OCI-LY7 (cell line): ENCODE measurements around the gene ZNRF4. TPM values are rescaled to one million over a fixed set of nuclear protein-coding genes. Genes with fewer than 3 reads are reported as not detected.
"Not testable (repeated sequence)": the region's sequence is repeated elsewhere in the genome, so short reads cannot be mapped to it uniquely, and the experiment has no call there.

Experiments
- BruUV-seq: library from RNA; stranded (reverse); fragments of 400-500 nt; replicated peaks from 2 replicates; lab custom pipeline; 2021; lab: Mats Ljungman, UMichigan
- CTCF ChIA-PET: fragments of 300-600 bp; sonication (Branson Sonifier 250); formaldehyde crosslinking; loops from one replicate; lab custom pipeline; 2022; ENCODE audit warnings: antibody characterized with exemption; ENCODE audit not compliant: unreplicated experiment; lab: Charles Lee
- POLR2A ChIA-PET: fragments of 300-600 bp; sonication (Branson Sonifier 250); formaldehyde crosslinking; loops from one replicate; lab custom pipeline; 2022; ENCODE audit warnings: antibody characterized with exemption; lab: Charles Lee
- DNase-seq: peaks from one replicate; pipeline ENCODE4 v3.0.0-alpha.2; 2015; ENCODE audit warnings: low spot score
- H2AFZ ChIP-seq: fragments of 200-600 bp; sonication (generic), shearing (Covaris generic); 2 replicates; pipeline ENCODE4 v1.6.1; 2014; ENCODE audit warnings: mild to moderate bottlenecking, antibody characterized with exemption, low read length, moderate library complexity
- H3K27ac ChIP-seq: fragments of 200-600 bp; sonication (generic); 2 replicates; pipeline ENCODE4 v1.5.1; 2014; ENCODE audit warnings: mixed run types, low read depth, mild to moderate bottlenecking, moderate library complexity, low read length, inconsistent platforms; ENCODE audit not compliant: poor library complexity, severe bottlenecking
- H3K36me3 ChIP-seq: fragments of 200-600 bp; sonication (generic); 2 replicates; pipeline ENCODE4 v1.6.1; 2014; ENCODE audit warnings: mild to moderate bottlenecking, antibody characterized with exemption, low read length, moderate library complexity, mixed read lengths; ENCODE audit not compliant: insufficient read depth
- H3K4me1 ChIP-seq: fragments of 200-600 bp; sonication (generic); 2 replicates; pipeline ENCODE4 v1.5.1; 2014; ENCODE audit warnings: mild to moderate bottlenecking, low read length; ENCODE audit not compliant: insufficient read depth, poor library complexity, severe bottlenecking
- H3K4me2 ChIP-seq: fragments of 200-600 bp; sonication (generic); 2 replicates; pipeline ENCODE4 v1.6.1; 2014; ENCODE audit warnings: mild to moderate bottlenecking, low read length
- H3K4me3 ChIP-seq: fragments of 200-600 bp; sonication (generic); 2 replicates; pipeline ENCODE4 v1.5.1; 2014; ENCODE audit warnings: mild to moderate bottlenecking, low read depth, low read length; ENCODE audit not compliant: poor library complexity, severe bottlenecking
- H3K79me2 ChIP-seq: fragments of 200-600 bp; sonication (generic); 2 replicates; pipeline ENCODE4 v1.6.1; 2016; ENCODE audit warnings: low read depth, mild to moderate bottlenecking, low read length, moderate library complexity, mixed read lengths; ENCODE audit not compliant: insufficient read depth
- H3K9me2 ChIP-seq: fragments of 200-600 bp; sonication (generic); 2 replicates; pipeline ENCODE4 v1.6.1; 2016; ENCODE audit warnings: mild to moderate bottlenecking, low read length, mixed read lengths; ENCODE audit not compliant: insufficient read depth
- H3K9me3 ChIP-seq: fragments of 200-600 bp; sonication (generic); 2 replicates; pipeline ENCODE4 v1.6.1; 2014; ENCODE audit warnings: mild to moderate bottlenecking, mixed run types, low read length, mixed read lengths
- H4K20me1 ChIP-seq: fragments of 200-600 bp; sonication (generic); 2 replicates; pipeline ENCODE4 v1.6.1; 2014; ENCODE audit warnings: mild to moderate bottlenecking, antibody characterized with exemption, low read length, moderate library complexity, mixed read lengths; ENCODE audit not compliant: insufficient read depth
- CTCF ChIP-seq: fragments of 200-600 bp; sonication (generic); conservative IDR thresholded peaks from 2 replicates; pipeline ENCODE4 v1.5.1; 2014; ENCODE audit warnings: mild to moderate bottlenecking, antibody characterized with exemption, low read length, moderate library complexity, mixed read lengths
- EZH2phosphoT487 ChIP-seq: fragments of 200-600 bp; sonication (generic); IDR thresholded peaks from 2 replicates; pipeline ENCODE4 v1.6.1; 2018; ENCODE audit warnings: low read depth, borderline replicate concordance, mild to moderate bottlenecking, mixed run types, antibody characterized with exemption, low read length, moderate library complexity, mixed read lengths
- intact Hi-C: fragments of 100-400 bp; cut with micrococcal nuclease; formaldehyde crosslinking; loops from one replicate; pipeline ENCODE4 v1.10.0; 2022; ENCODE audit not compliant: unreplicated experiment
- total RNA-seq, 2 experiments: library from RNA; depleted of rRNA in 1 of 2; stranded (reverse); fragments of >200 nt in 1 of 2; shearing (Covaris generic) in 1 of 2; gene quantifications; 2 replicates each; pipeline ENCODE4 v1.2.3, GENCODE V29; 2014 to 2022

ZNRF4 gene
- total RNA-seq, 2 experiments from 2014 or later: not detected

DNA sequence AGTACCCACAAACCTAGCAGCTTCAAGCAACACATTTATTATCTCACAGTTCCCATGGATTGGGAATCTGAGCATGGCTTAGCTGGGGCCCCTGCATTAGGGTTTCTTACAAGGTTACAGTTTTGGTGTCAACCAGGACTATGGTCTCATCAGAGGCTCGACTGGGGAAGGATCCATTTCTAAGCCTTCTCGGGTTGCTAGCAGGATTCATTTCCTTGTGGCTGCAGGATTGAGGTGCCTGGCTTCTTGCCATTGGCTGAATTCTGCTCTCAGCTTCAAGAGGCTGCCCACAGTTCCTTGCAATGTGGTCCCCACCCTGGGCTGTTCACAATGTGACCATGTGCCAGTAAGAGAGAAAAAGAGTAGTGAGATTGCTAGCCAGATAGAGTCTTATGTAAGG lies 26.7 kb downstream of the ZNRF4 start:
- no peak overlapping the region for H3K27ac ChIP-seq
- intact Hi-C loops: no loop called here
- ChIA-PET POLR2A (no interaction called here), CTCF (no interaction called here)
- no peak overlapping the region for H3K4me3 ChIP-seq
- H3K36me3 ChIP-seq: no peaks in the 10 kb centered on the region
- no peaks in the 10 kb centered on the region for H3K79me2 ChIP-seq
- TF ChIP-seq CTCF (no peak), EZH2phosphoT487 (no peak)
- DNase-seq: no peak
- H4K20me1 ChIP-seq: no peaks in the 10 kb centered on the region
- H2AFZ ChIP-seq: no peak overlapping the region
- H3K9me3 ChIP-seq: 0 out of 2 replicates have a peak, but pooled peaks cover 3% of the 10 kb centered on the region
- no peak overlapping the region for H3K4me2 ChIP-seq
- H3K4me1 ChIP-seq: no peaks in the 10 kb centered on the region
- no peaks in the 10 kb centered on the region for H3K9me2 ChIP-seq
- BruUV-seq: no TSS peak

DNA sequence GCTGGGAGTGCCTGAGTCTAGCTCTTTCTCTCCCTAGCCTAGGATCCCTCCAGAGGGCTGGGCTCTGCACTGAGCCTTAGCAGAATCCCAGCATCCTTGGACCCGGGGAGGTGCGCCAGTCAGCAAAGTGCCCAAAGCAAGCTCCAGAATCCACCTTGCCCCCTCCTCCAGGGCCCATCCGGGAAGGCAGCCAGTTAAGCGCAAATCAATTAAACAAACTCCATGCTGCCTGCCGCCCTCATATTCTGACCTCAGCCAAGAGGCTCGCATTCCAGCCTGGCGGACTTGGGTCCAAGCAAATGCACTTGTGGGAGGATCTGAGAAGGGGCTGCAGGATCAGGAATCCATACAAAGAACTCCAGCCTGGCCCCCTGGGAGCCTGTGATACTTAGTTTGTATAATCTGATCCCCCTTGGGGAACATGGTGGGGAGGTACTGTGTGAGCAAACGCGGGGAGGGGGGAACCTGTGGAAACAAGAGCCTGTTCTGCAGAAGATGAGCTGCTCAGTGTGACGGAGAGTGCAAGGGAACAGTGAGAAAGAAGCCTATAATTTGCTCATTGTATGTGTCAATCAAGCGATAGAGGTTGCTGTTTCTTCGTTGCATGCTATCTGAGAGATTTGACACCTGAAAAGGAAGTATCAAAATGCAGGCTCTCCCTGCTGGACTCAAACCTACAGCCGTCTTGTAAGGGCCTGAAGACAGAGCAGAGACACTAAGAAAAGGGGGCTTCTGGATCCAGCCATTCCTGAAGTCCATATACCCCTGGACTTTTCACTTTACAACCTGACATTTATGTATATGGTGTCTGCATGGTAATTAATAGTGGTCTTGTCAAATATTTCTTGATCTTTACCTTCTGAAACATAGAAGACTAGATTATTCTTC lies 29.4 kb downstream of the ZNRF4 start:
- no peak overlapping the region for H3K4me2 ChIP-seq
- H2AFZ ChIP-seq: no peak overlapping the region
- H3K27ac ChIP-seq: no peak overlapping the region
- no peaks in the 10 kb centered on the region for H4K20me1 ChIP-seq
- CTCF ChIA-PET: no interaction called here
- TF ChIP-seq CTCF (no peak), EZH2phosphoT487 (no peak)
- H3K4me3 ChIP-seq: no peak overlapping the region
- H3K9me2 ChIP-seq: no peaks in the 10 kb centered on the region
- no peaks in the 10 kb centered on the region for H3K79me2 ChIP-seq
- H3K36me3 ChIP-seq: no peaks in the 10 kb centered on the region
- H3K9me3 ChIP-seq: 0 out of 2 replicates have a peak, but pooled peaks cover 3% of the 10 kb centered on the region
- intact Hi-C loops: no loop called here
- no peaks in the 10 kb centered on the region for H3K4me1 ChIP-seq
- DNase-seq: no peak
- POLR2A ChIA-PET: no interaction called here
- no TSS peak for BruUV-seq

DNA sequence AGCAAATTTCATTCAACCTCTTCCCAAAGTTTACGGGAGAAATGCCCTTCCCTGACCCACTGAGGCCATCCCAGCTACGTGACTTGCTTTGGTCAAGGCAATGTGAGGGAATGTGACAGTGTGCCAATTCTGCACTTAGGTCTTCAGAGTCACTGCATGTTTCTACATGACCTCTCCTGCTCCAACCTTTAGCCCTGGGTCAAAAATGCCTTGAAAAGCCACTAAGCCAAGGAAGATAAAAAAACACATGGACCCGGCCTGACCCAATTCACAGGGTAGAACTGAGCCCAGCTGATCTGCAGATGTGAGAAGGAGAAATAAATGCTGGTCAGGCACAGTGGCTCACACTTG lies 30.0 kb downstream of the ZNRF4 start:
- intact Hi-C loops: no loop called here
- BruUV-seq: no TSS peak
- POLR2A ChIA-PET: no interaction called here

GRCh38 chr19:5485658-5486057 lies 30.4 kb downstream of the ZNRF4 start:
- intact Hi-C loops: not testable (repeated sequence)

More for the DNA sequence above, 30.0 kb downstream of the ZNRF4 start:
- Histone ChIP-seq H3K9me3 (0 out of 2 replicates have a peak, but pooled peaks cover 3% of the 10 kb centered on the region), H2AFZ (no peak overlapping the region), H4K20me1 (no peaks in the 10 kb centered on the region), H3K9me2 (no peaks in the 10 kb centered on the region), H3K36me3 (no peaks in the 10 kb centered on the region), H3K27ac (no peak overlapping the region), H3K4me1 (no peaks in the 10 kb centered on the region), H3K4me3 (no peak overlapping the region), H3K4me2 (no peak overlapping the region), H3K79me2 (no peaks in the 10 kb centered on the region)
- CTCF ChIA-PET: no interaction called here
- no peak for DNase-seq
- TF ChIP-seq EZH2phosphoT487 (no peak), CTCF (no peak)

More at GRCh38 chr19:5485658-5486057, 30.4 kb downstream of the ZNRF4 start:
- H3K36me3 ChIP-seq, DNase-seq, H3K9me3 ChIP-seq, H2AFZ ChIP-seq, H3K4me3 ChIP-seq, BruUV-seq, POLR2A ChIA-PET, H3K9me2 ChIP-seq, CTCF ChIA-PET, H3K27ac ChIP-seq, H3K4me2 ChIP-seq, H4K20me1 ChIP-seq, H3K79me2 ChIP-seq, H3K4me1 ChIP-seq: not testable (repeated sequence)
